ENCODE results near the gene SLC25A10. TPM values are rescaled to one million over a fixed set of nuclear protein-coding genes. Genes with fewer than 3 reads are reported as not detected.

Gene SLC25A10
- total and polyA plus RNA-seq, 2 of the 4 experiments (the other 2 are of a cell fraction): 14.9 to 19.0 TPM

- peak; percentile 96 for TF ChIP-seq RAD21 (IDR thresholded peaks at IDR 0.05; ENCODE audit: low read length)
- peak; percentile 18 for TF ChIP-seq RCOR1 (IDR thresholded peaks at IDR 0.05; ENCODE audit: insufficient replicate concordance, low read length)
Measured at GRCh38 chr17:81733507-81734404, 21.7 kb downstream of the SLC25A10 start (continued).

- dilution Hi-C loops (cut with HindIII; ENCODE audit: low sequenced_read_pairs, unreplicated experiment): no loop called here
- 73% methylated on average over 27 of the region's 35 CpGs; no CpG with 5 or more reads in 1 of the 2 experiments for WGBS, 2 experiments (ENCODE audit: extremely low coverage in 2 of 2, insufficient read length in 1 of 2)
- no peaks in the 10 kb centered on the region for H3K9me3 ChIP-seq (ENCODE audit: control insufficient read depth, insufficient read depth, low read length)
- BruUV-seq (replicated peaks): no TSS peak
- peak overlapping the region; percentile 90 for H2AK9ac ChIP-seq (replicated peaks; ENCODE audit: low read depth, low read length, poor library complexity)
- peaks cover 3% of the 10 kb centered on the region; the same call in 1 of the 2 replicates for H3K9me1 ChIP-seq (ENCODE audit: insufficient read depth, low read length)
- H3K9ac ChIP-seq (ENCODE audit: low read depth, low read length): no peak overlapping the region
- no peak overlapping the region for H3K18ac ChIP-seq (ENCODE audit: low read depth, low read length)
- H4K5ac ChIP-seq (ENCODE audit: low read depth, low read length): no peak overlapping the region
- H2BK120ac ChIP-seq (ENCODE audit: low read depth, low read length): no peak overlapping the region
- H3K4ac ChIP-seq (ENCODE audit: low read depth, low read length): no peak overlapping the region
- ChIA-PET CTCF (no interaction called here), POLR2A (ENCODE audit: unreplicated experiment) (no interaction called here)
- no peak overlapping the region for H3K56ac ChIP-seq (ENCODE audit: extremely low read depth, insufficient read depth, low read length)
- intact Hi-C loops (cut with micrococcal nuclease): no loop called here
- no peak overlapping the region for H2AK5ac ChIP-seq (ENCODE audit: low read depth, low read length)
- no peak for ATAC-seq (ENCODE audit: low read depth)
- H2AFZ ChIP-seq (replicated peaks; ENCODE audit: low read length, poor library complexity): peak overlapping the region; percentile 70
- in situ Hi-C loops (cut with MboI; ENCODE audit: low sequenced_read_pairs): no loop called here
- H2BK15ac ChIP-seq (ENCODE audit: low read depth, low read length): no peak overlapping the region
- no peak overlapping the region for H4K8ac ChIP-seq (ENCODE audit: low read depth in 2 of 2, low read length in 2 of 2)
- no peak overlapping the region for H3K4me2 ChIP-seq (ENCODE audit: low read depth, low read length)
- peaks cover 5% of the 10 kb centered on the region for H3K4me1 ChIP-seq (ENCODE audit: control insufficient read depth, insufficient read depth, low read length)
- no peaks in the 10 kb centered on the region for H3K79me1 ChIP-seq (ENCODE audit: low read depth in 1 of 2, low read length in 2 of 2)
- no peak for DNase-seq
- H3K27ac ChIP-seq (ENCODE audit: insufficient read depth, low read length): no peak overlapping the region
- no peak overlapping the region for H4K91ac ChIP-seq (ENCODE audit: insufficient read depth, low read depth, low read length)
- no peaks in the 10 kb centered on the region for H3K36me3 ChIP-seq (ENCODE audit: control insufficient read depth, insufficient read depth, low read length)
- H2BK5ac ChIP-seq (ENCODE audit: low read depth, low read length, poor library complexity, severe bottlenecking): no peak overlapping the region
- no peak overlapping the region for H3K23ac ChIP-seq (ENCODE audit: low read depth, low read length)
- no peaks in the 10 kb centered on the region; the same call in 1 of the 2 replicates for H4K20me1 ChIP-seq (ENCODE audit: insufficient read depth, low read length)
- no peaks in the 10 kb centered on the region; the same call in 1 of the 2 replicates for H3K27me3 ChIP-seq (ENCODE audit: control insufficient read depth, insufficient read depth, low read length)
- no peak overlapping the region for H3K14ac ChIP-seq (replicated peaks; ENCODE audit: low read depth, low read length)
- H3K4me3 ChIP-seq (ENCODE audit: insufficient read depth, low read depth, low read length): no peak overlapping the region
- no peak overlapping the region for H2BK20ac ChIP-seq (ENCODE audit: low read depth, low read length)
- TF ChIP-seq RAD21 (IDR thresholded peaks at IDR 0.05; ENCODE audit: low read length) (no peak), MXI1 (IDR thresholded peaks at IDR 0.05; ENCODE audit: borderline replicate concordance, low read depth, low read length) (no peak), RCOR1 (IDR thresholded peaks at IDR 0.05; ENCODE audit: insufficient replicate concordance, low read length) (no peak), MAFK (IDR thresholded peaks at IDR 0.05; ENCODE audit: low read depth, low read length) (no peak), USF2 (IDR thresholded peaks at IDR 0.05; ENCODE audit: low read depth, low read length) (no peak), CTCF (conservative IDR thresholded peaks at IDR 0.05; ENCODE audit: low read depth, low read length) (no peak), CEBPB (IDR thresholded peaks at IDR 0.05; ENCODE audit: low read depth, low read length) (no peak), FOS (IDR thresholded peaks at IDR 0.05; ENCODE audit: low read depth, low read length) (no peak), CHD1 (IDR thresholded peaks at IDR 0.05; ENCODE audit: low read depth, low read length) (no peak), POLR2A (IDR thresholded peaks at IDR 0.05; ENCODE audit: low read depth, low read length) (no peak), RFX5 (IDR thresholded peaks at IDR 0.05; ENCODE audit: low read depth, low read length) (no peak), NFE2L2 (IDR thresholded peaks at IDR 0.05; ENCODE audit: low read depth, low read length) (no peak)
Measured at GRCh38 chr17:81734405-81735263, 22.6 kb downstream of the SLC25A10 start.

Data from IMR-90 (cell line).